Liver (tissue), 9 donors: Measurements from ENCODE around the gene DCAF4. TPM values are rescaled to one million over a fixed set of nuclear protein-coding genes. Genes with fewer than 3 reads are reported as not detected.

Experiments used
- DNase-seq: peaks from one replicate; pipeline ENCODE4 v3.0.0-alpha.2; 2017; ENCODE audit warnings: low spot score
- H3K27ac ChIP-seq, 2 donors: one replicate each; pipeline ENCODE4 v1.7.0; 2013; ENCODE audit warnings: inconsistent platforms in 2 of 2, low read length in 2 of 2, control low read depth in 1 of 2, low read depth in 1 of 2, mild to moderate bottlenecking in 1 of 2
- H3K27me3 ChIP-seq, 4 donors: one replicate each; pipeline versions ENCODE4 v1.6.1 to v1.7.0; 2013; ENCODE audit warnings: low read length in 3 of 4, inconsistent platforms in 1 of 4, mild to moderate bottlenecking in 1 of 4, moderate library complexity in 1 of 4; ENCODE audit not compliant: control insufficient read depth in 4 of 4, insufficient read depth in 4 of 4
- H3K36me3 ChIP-seq, 4 donors: one replicate each; pipeline versions ENCODE4 v1.6.1 to v1.7.0; 2013; ENCODE audit warnings: low read length in 3 of 4, mild to moderate bottlenecking in 3 of 4, low read depth in 1 of 4, moderate library complexity in 1 of 4; ENCODE audit not compliant: control insufficient read depth in 4 of 4, insufficient read depth in 3 of 4
- H3K4me1 ChIP-seq, 4 donors: one replicate each; pipeline versions ENCODE4 v1.6.1 to v1.7.0; 2013; ENCODE audit warnings: low read length in 3 of 4, mild to moderate bottlenecking in 3 of 4, moderate library complexity in 1 of 4; ENCODE audit not compliant: control insufficient read depth in 4 of 4, insufficient read depth in 4 of 4
- H3K4me3 ChIP-seq, 3 donors: one replicate each; pipeline versions ENCODE4 v1.6.1 to v1.7.0; 2013; ENCODE audit warnings: low read length in 3 of 3, control low read depth in 1 of 3, low read depth in 1 of 3, mild to moderate bottlenecking in 1 of 3
- H3K9ac ChIP-seq, 2 donors: one replicate each; pipeline ENCODE4 v1.7.0; 2013; ENCODE audit warnings: low read length in 2 of 2, mild to moderate bottlenecking in 2 of 2, moderate library complexity in 2 of 2, control low read depth in 1 of 2, low read depth in 1 of 2
- H3K9me3 ChIP-seq, 4 donors: one replicate each; pipeline versions ENCODE4 v1.6.1 to v1.7.0; 2013; ENCODE audit warnings: low read length in 3 of 4; ENCODE audit not compliant: control insufficient read depth in 4 of 4
- EGR1 ChIP-seq, 2 donors: IDR thresholded peaks; 2 replicates each; pipeline ENCODE4 v1.6.1; 2016 to 2018; ENCODE audit warnings: antibody characterized with exemption in 2 of 2, low read depth in 2 of 2
- FOXA1 ChIP-seq: IDR thresholded peaks from 2 replicates; pipeline ENCODE4 v1.6.1; 2016; ENCODE audit warnings: antibody characterized with exemption
- FOXA2 ChIP-seq: IDR thresholded peaks from 2 replicates; pipeline ENCODE4 v1.6.1; 2016; ENCODE audit warnings: antibody characterized with exemption
- GABPA ChIP-seq, 2 donors: IDR thresholded peaks in 1 of 2; conservative IDR thresholded peaks in 1 of 2; 2 replicates each; pipeline ENCODE4 v1.6.1; 2016; ENCODE audit warnings: antibody characterized with exemption in 2 of 2, mild to moderate bottlenecking in 1 of 2, moderate library complexity in 1 of 2
- HNF4A ChIP-seq, 2 donors: conservative IDR thresholded peaks; 2 replicates each; pipeline ENCODE4 v1.6.1; 2016; ENCODE audit warnings: antibody characterized with exemption in 2 of 2, mild to moderate bottlenecking in 2 of 2
- JUND ChIP-seq, 2 donors: IDR thresholded peaks; 2 replicates each; pipeline ENCODE4 v1.6.1; 2016; ENCODE audit warnings: antibody characterized with exemption in 2 of 2
- NR2F2 ChIP-seq: IDR thresholded peaks from 2 replicates; pipeline ENCODE4 v1.6.1; 2016; ENCODE audit warnings: antibody characterized with exemption
- RAD21 ChIP-seq, 2 donors: IDR thresholded peaks; 2 replicates each; pipeline ENCODE4 v1.6.1; 2016; ENCODE audit warnings: antibody characterized with exemption in 2 of 2, mild to moderate bottlenecking in 2 of 2
- RXRA ChIP-seq, 2 donors: IDR thresholded peaks; 2 replicates each; pipeline ENCODE4 v1.6.1; 2017 to 2018; ENCODE audit warnings: antibody characterized with exemption in 2 of 2, mild to moderate bottlenecking in 1 of 2
- TAF1 ChIP-seq: conservative IDR thresholded peaks from 2 replicates; pipeline ENCODE4 v1.6.1; 2016; ENCODE audit warnings: antibody characterized with exemption, mild to moderate bottlenecking
- WGBS: extraction: QIAGEN DNeasy Blood & Tissue Kit; methylation state at CpG from one replicate; pipeline ENCODE4 v1.1.7; 2013; 5-methylcytosine and 5-hydroxymethylcytosine counted together
- polyA plus RNA-seq, 2 donors: library from polyadenylated mRNA; stranded (reverse) in 1 of 2; unstranded in 1 of 2; fragments of 200-250 nt in 1 of 2; fragments of >200 nt in 1 of 2; fragmentation: Nextera tagmentation in 1 of 2; extraction: Ambion mirVana in 1 of 2; gene quantifications; one replicate each; pipeline versions ENCODE4 v1.2.1 to v1.2.3, GENCODE V29; 2013 to 2015
- total RNA-seq, 2 donors: library from RNA; depleted of rRNA; stranded (reverse); fragments of >200 nt; gene quantifications; one replicate each; pipeline ENCODE4 v1.2.3, GENCODE V29; 2014
- TF ChIP-seq, protein P1 (sequence below): IDR thresholded peaks from 2 replicates; pipeline ENCODE4 v1.6.1; 2016; ENCODE audit warnings: antibody characterized with exemption
- TF ChIP-seq, protein P2 (sequence below): IDR thresholded peaks from 2 replicates; pipeline ENCODE4 v1.6.1; 2016; ENCODE audit warnings: antibody characterized with exemption, mild to moderate bottlenecking
- TF ChIP-seq, protein P3 (sequence below): IDR thresholded peaks from 2 replicates; pipeline ENCODE4 v1.6.1; 2016; ENCODE audit warnings: antibody characterized with exemption
- TF ChIP-seq, protein P4 (sequence below): fragments of 150-350 bp; IDR thresholded peaks from 2 replicates; pipeline ENCODE4 v1.5.1; 2017; ENCODE audit warnings: improper control_type of control experiment, low read depth, low read length; ENCODE audit not compliant: missing input control
- donor health status: healthy.
- donor health status: healthy.
- donor health status: healthy.
- donor health status: healthy.
- donor health status: healthy.

DCAF4 gene
- total and polyA plus RNA-seq, 4 donors = 3.5 to 11.0 (median 6.1) TPM

DNA sequence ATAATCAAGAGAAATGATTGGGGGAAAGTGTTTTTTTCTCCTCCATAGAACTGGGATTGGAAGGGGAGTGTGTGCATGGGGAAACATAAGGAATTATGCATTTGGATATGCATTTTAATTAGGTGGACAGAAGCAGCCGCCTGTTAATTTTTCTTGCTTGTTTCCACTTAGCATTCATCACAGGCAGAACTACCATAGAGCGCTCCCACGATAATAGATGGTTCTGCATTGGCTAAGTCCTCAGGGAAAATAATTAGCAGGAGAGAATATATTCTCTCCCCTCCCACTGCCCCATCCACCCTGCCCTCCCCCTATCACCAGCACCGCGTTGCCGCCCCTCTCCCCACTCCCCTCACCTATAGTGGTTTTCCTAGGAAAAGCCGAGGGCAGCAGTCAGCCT, 43.8 kb upstream of the DCAF4 start:
- Histone ChIP-seq H3K9me3 (no peaks in the 10 kb centered on the region), H3K4me1 (no peaks in the 10 kb centered on the region), H3K36me3 (no peaks in the 10 kb centered on the region), H3K4me3 (no peak overlapping the region), H3K27ac (no peak overlapping the region), H3K27me3 (no peaks in the 10 kb centered on the region), H3K9ac (no peak overlapping the region)
- DNase-seq = no peak
- 90% methylated on average over 7 of the region's 7 CpGs for WGBS
- no peak for TF ChIP-seq HNF4A (conservative IDR thresholded peaks at IDR 0.05)
- TF ChIP-seq, protein P1, sequence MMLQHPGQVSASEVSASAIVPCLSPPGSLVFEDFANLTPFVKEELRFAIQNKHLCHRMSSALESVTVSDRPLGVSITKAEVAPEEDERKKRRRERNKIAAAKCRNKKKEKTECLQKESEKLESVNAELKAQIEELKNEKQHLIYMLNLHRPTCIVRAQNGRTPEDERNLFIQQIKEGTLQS = no peak
- TF ChIP-seq, protein P2, sequence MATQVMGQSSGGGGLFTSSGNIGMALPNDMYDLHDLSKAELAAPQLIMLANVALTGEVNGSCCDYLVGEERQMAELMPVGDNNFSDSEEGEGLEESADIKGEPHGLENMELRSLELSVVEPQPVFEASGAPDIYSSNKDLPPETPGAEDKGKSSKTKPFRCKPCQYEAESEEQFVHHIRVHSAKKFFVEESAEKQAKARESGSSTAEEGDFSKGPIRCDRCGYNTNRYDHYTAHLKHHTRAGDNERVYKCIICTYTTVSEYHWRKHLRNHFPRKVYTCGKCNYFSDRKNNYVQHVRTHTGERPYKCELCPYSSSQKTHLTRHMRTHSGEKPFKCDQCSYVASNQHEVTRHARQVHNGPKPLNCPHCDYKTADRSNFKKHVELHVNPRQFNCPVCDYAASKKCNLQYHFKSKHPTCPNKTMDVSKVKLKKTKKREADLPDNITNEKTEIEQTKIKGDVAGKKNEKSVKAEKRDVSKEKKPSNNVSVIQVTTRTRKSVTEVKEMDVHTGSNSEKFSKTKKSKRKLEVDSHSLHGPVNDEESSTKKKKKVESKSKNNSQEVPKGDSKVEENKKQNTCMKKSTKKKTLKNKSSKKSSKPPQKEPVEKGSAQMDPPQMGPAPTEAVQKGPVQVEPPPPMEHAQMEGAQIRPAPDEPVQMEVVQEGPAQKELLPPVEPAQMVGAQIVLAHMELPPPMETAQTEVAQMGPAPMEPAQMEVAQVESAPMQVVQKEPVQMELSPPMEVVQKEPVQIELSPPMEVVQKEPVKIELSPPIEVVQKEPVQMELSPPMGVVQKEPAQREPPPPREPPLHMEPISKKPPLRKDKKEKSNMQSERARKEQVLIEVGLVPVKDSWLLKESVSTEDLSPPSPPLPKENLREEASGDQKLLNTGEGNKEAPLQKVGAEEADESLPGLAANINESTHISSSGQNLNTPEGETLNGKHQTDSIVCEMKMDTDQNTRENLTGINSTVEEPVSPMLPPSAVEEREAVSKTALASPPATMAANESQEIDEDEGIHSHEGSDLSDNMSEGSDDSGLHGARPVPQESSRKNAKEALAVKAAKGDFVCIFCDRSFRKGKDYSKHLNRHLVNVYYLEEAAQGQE = no peak
- no peak for TF ChIP-seq RAD21 (IDR thresholded peaks at IDR 0.05)

DNA sequence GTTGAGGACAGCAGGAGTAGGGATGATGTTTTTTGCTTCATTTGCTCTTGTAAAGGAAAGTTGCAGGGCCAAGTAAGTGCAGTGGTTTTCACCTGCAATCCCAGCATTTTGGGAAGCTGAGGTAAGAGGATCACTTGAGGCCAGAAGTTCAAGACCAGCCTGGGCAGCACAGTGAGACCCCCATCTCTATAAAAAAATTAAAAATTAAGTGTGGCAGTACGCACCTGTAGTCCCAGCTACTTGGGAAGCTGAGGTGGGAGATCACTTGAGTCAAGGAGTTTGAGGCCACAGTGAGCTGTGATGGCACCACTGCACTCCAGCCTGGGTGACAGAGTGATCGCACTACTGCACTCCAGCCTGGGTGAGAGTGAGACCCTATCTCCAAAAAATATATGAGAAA, 43.2 kb upstream of the DCAF4 start:
- no peaks in the 10 kb centered on the region for H3K4me1 ChIP-seq
- H3K27ac ChIP-seq = no peak overlapping the region
- DNase-seq = no peak
- no peak overlapping the region for H3K4me3 ChIP-seq
- 97% methylated on average over 2 of the region's 2 CpGs for WGBS
- no peaks in the 10 kb centered on the region for H3K27me3 ChIP-seq
- H3K9me3 ChIP-seq = no peaks in the 10 kb centered on the region
- H3K36me3 ChIP-seq = no peaks in the 10 kb centered on the region
- H3K9ac ChIP-seq = no peak overlapping the region
- TF ChIP-seq FOXA1 (no peak), RXRA (IDR thresholded peaks at IDR 0.05) (no peak), GABPA (IDR thresholded peaks at IDR 0.05 in 1 of 2, conservative IDR thresholded peaks at IDR 0.05 in 1 of 2) (no peak), EGR1 (IDR thresholded peaks at IDR 0.05; ENCODE audit: low read depth in 2 of 2) (no peak), RAD21 (IDR thresholded peaks at IDR 0.05) (no peak), NR2F2 (no peak), TAF1 (no peak), FOXA2 (no peak), JUND (IDR thresholded peaks at IDR 0.05) (no peak)
- TF ChIP-seq, protein P3, sequence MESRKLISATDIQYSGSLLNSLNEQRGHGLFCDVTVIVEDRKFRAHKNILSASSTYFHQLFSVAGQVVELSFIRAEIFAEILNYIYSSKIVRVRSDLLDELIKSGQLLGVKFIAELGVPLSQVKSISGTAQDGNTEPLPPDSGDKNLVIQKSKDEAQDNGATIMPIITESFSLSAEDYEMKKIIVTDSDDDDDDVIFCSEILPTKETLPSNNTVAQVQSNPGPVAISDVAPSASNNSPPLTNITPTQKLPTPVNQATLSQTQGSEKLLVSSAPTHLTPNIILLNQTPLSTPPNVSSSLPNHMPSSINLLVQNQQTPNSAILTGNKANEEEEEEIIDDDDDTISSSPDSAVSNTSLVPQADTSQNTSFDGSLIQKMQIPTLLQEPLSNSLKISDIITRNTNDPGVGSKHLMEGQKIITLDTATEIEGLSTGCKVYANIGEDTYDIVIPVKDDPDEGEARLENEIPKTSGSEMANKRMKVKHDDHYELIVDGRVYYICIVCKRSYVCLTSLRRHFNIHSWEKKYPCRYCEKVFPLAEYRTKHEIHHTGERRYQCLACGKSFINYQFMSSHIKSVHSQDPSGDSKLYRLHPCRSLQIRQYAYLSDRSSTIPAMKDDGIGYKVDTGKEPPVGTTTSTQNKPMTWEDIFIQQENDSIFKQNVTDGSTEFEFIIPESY = no peak
- TF ChIP-seq, protein P2 = no peak
- TF ChIP-seq, protein P4, sequence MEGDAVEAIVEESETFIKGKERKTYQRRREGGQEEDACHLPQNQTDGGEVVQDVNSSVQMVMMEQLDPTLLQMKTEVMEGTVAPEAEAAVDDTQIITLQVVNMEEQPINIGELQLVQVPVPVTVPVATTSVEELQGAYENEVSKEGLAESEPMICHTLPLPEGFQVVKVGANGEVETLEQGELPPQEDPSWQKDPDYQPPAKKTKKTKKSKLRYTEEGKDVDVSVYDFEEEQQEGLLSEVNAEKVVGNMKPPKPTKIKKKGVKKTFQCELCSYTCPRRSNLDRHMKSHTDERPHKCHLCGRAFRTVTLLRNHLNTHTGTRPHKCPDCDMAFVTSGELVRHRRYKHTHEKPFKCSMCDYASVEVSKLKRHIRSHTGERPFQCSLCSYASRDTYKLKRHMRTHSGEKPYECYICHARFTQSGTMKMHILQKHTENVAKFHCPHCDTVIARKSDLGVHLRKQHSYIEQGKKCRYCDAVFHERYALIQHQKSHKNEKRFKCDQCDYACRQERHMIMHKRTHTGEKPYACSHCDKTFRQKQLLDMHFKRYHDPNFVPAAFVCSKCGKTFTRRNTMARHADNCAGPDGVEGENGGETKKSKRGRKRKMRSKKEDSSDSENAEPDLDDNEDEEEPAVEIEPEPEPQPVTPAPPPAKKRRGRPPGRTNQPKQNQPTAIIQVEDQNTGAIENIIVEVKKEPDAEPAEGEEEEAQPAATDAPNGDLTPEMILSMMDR = no peak
- TF ChIP-seq, protein P1 = no peak
